GM12878 (cell line): ENCODE results near the gene N4BP2. TPM values are rescaled to one million over a fixed set of nuclear protein-coding genes. Genes with fewer than 3 reads are reported as not detected.

Source experiments
- BCL11A ChIP-seq: IDR thresholded peaks from 2 replicates; pipeline ENCODE4 v1.6.1; 2011; ENCODE audit warnings: low read depth, low read length
- CBX3 ChIP-seq: fragments of 200-600 bp; sonication (generic); IDR thresholded peaks from 2 replicates; pipeline ENCODE4 v1.6.1; 2016; ENCODE audit warnings: low read depth, borderline replicate concordance
- CBX5 ChIP-seq: sonication (generic); IDR thresholded peaks from 2 replicates; pipeline ENCODE4 v1.6.1; 2016; ENCODE audit warnings: low read depth, moderate library complexity, mild to moderate bottlenecking, inconsistent platforms
- DPF2 ChIP-seq: fragments of 450-650 bp; IDR thresholded peaks from 2 replicates; pipeline ENCODE4 v1.6.1; 2017; ENCODE audit warnings: mild to moderate bottlenecking
- EGR1 ChIP-seq, 2 experiments: IDR thresholded peaks; 1 replicate in 1 of 2; 2 replicates in 1 of 2; pipeline ENCODE4 v1.6.1; 2011 to 2012; ENCODE audit warnings: low read depth in 2 of 2, low read length in 2 of 2, borderline replicate concordance in 1 of 2, mild to moderate bottlenecking in 1 of 2, moderate library complexity in 1 of 2
- EP300 ChIP-seq, 2 experiments: fragments of 150-350 bp in 1 of 2; IDR thresholded peaks; 2 replicates each; pipeline ENCODE4 v1.6.1; 2011 to 2012; ENCODE audit warnings: low read depth in 2 of 2, low read length in 2 of 2, borderline replicate concordance in 1 of 2, improper control_type of control experiment in 1 of 2, inconsistent platforms in 1 of 2; ENCODE audit not compliant: control insufficient read depth in 1 of 2
- GABPA ChIP-seq: IDR thresholded peaks from 2 replicates; pipeline ENCODE4 v1.6.1; 2014; ENCODE audit warnings: antibody characterized with exemption, low read depth, mild to moderate bottlenecking, inconsistent platforms
- IRF4 ChIP-seq: IDR thresholded peaks from 2 replicates; pipeline ENCODE4 v1.6.1; 2011; ENCODE audit warnings: low read depth, low read length
- MYC ChIP-seq: IDR thresholded peaks from 2 replicates; pipeline ENCODE4 v1.6.1; 2011; ENCODE audit warnings: mild to moderate bottlenecking, low read length, moderate library complexity, inconsistent platforms; ENCODE audit not compliant: insufficient read depth, insufficient replicate concordance, insufficient read length, severe bottlenecking
- NFXL1 ChIP-seq: fragments of 450-650 bp; IDR thresholded peaks from 2 replicates; pipeline ENCODE4 v1.6.1; 2017; ENCODE audit warnings: antibody characterized with exemption, mild to moderate bottlenecking, borderline replicate concordance
- NFYB ChIP-seq: IDR thresholded peaks from 2 replicates; pipeline ENCODE4 v1.6.1; 2011; ENCODE audit warnings: low read depth, mild to moderate bottlenecking, low read length, improper control_type of control experiment, moderate library complexity; ENCODE audit not compliant: insufficient read depth
- NR2C2 ChIP-seq: IDR thresholded peaks from 2 replicates; pipeline ENCODE4 v1.6.1; 2011; ENCODE audit warnings: borderline replicate concordance, low read depth; ENCODE audit not compliant: control insufficient read depth, insufficient read length
- RAD51 ChIP-seq: fragments of 450-650 bp; IDR thresholded peaks from 2 replicates; pipeline ENCODE4 v1.6.1; 2016; ENCODE audit warnings: moderate library complexity, mild to moderate bottlenecking, inconsistent platforms
- RBBP5 ChIP-seq: fragments of 200-600 bp; sonication (generic); conservative IDR thresholded peaks from 2 replicates; pipeline ENCODE4 v1.6.1; 2016
- RCOR1 ChIP-seq: conservative IDR thresholded peaks from 2 replicates; pipeline ENCODE4 v1.6.1; 2012; ENCODE audit warnings: low read depth, low read length, improper control_type of control experiment
- SMARCA5 ChIP-seq: fragments of 450-650 bp; IDR thresholded peaks from 2 replicates; pipeline ENCODE4 v1.6.1; 2017; ENCODE audit warnings: mild to moderate bottlenecking
- STAT3 ChIP-seq: IDR thresholded peaks from 2 replicates; pipeline ENCODE4 v1.6.1; 2011; ENCODE audit warnings: low read depth, low read length, improper control_type of control experiment
- ZBED1 ChIP-seq: IDR thresholded peaks from 2 replicates; pipeline ENCODE4 v1.6.1; 2016; ENCODE audit warnings: borderline replicate concordance
- ZSCAN29 ChIP-seq: fragments of 450-650 bp; IDR thresholded peaks from 2 replicates; pipeline ENCODE4 v1.6.1; 2017; ENCODE audit warnings: mild to moderate bottlenecking, moderate library complexity
- ZZZ3 ChIP-seq: IDR thresholded peaks from 2 replicates; pipeline ENCODE4 v1.6.1; 2011; ENCODE audit warnings: low read depth; ENCODE audit not compliant: control insufficient read depth, insufficient read length
- polyA plus RNA-seq, 11 experiments: library from polyadenylated mRNA; depleted of rRNA in 4 of 11; unstranded in 6 of 11; stranded (reverse) in 5 of 11; fragments of >200 nt; fragmentation: Nextera tagmentation in 4 of 11; fragmentation: Illumina TruSeq in 1 of 11; extraction: Ambion mirVana in 4 of 11; extraction: Trizol in 1 of 11; gene quantifications; 1 replicate in 1 of 11; 2 replicates in 10 of 11; pipeline versions ENCODE4 v1.2.1 to v1.2.3, GENCODE V29; 2011 to 2016; ENCODE audit warnings: inconsistent platforms in 2 of 11, missing spikeins in 2 of 11, low read depth in 1 of 11
- total RNA-seq, 4 experiments: library from RNA; depleted of rRNA in 3 of 4; stranded (reverse); fragments of >200 nt in 3 of 4; fragmentation: Illumina TruSeq in 1 of 4; extraction: Trizol in 1 of 4; gene quantifications; 2 replicates each; pipeline versions ENCODE4 v1.2.1 to v1.2.3, GENCODE V29; 2013 to 2021
- TF ChIP-seq, protein P1 (sequence below): IDR thresholded peaks from 2 replicates; pipeline ENCODE4 v1.6.1; 2012; ENCODE audit warnings: low read depth, low read length, improper control_type of control experiment
- TF ChIP-seq, protein P2 (sequence below): IDR thresholded peaks from 2 replicates; pipeline ENCODE4 v1.6.1; 2012; ENCODE audit warnings: low read length, inconsistent platforms
- TF ChIP-seq, protein P3 (sequence below): IDR thresholded peaks from 2 replicates; pipeline ENCODE4 v1.6.1; 2012; ENCODE audit warnings: low read depth, low read length, improper control_type of control experiment
- TF ChIP-seq, protein P4 (sequence below): fragments of 450-650 bp; IDR thresholded peaks from 2 replicates; pipeline ENCODE4 v1.6.1; 2018; ENCODE audit warnings: borderline replicate concordance, mild to moderate bottlenecking; ENCODE audit not compliant: partially characterized antibody
- TF ChIP-seq, protein P5 (sequence below): fragments of 150-350 bp; IDR thresholded peaks from 2 replicates; pipeline ENCODE4 v1.6.1; 2014; ENCODE audit warnings: mild to moderate bottlenecking, low read depth, low read length

The N4BP2 gene
- total and polyA plus RNA-seq, 10 of the 15 experiments (the other 5 are each of a cell fraction or from before 2014, with no cell fraction given) = 2.3 to 18.7 (median 10.0) TPM

DNA sequence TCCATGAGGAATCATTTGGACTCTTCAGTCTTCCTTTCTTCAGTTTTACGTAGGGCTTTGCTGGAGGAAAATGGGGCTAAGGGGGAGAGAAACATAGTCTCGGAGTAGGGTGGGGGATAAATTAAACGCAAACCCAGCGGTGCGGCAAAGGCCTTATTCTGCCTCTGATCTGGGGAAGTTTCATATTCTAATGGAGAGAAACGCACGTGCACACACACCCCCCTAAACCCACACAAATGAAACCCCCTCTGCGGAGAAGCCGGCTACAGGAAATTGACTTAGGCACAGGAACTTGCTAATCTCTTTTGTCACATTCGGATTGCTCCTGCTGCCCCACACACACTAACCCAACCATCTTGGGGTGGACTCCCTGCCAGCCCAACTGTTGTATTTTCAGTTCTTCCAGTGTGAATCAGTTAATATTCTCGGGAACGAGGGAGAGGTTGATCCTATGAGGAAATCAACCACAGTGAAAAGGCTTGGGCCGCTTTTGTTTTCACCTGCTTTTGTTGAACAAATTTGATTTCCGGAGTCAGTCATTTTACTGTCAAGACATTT lies 140.2 kb downstream of the N4BP2 start, which contains the start of gene RHOH (continued):
- TF ChIP-seq RBBP5 (no peak), STAT3 (no peak), CBX5 (no peak), GABPA (no peak), RCOR1 (no peak), EP300 (IDR thresholded peaks at IDR 0.05; ENCODE audit: borderline replicate concordance in 1 of 2, control insufficient read depth in 1 of 2, low read depth in 2 of 2, low read length in 2 of 2) (peak; percentile 55 to 78; a peak in 3 of 4 replicates), SMARCA5 (no peak), DPF2 (peak; percentile 24; the same call in 1 of the 2 replicates), MYC (no peak), BCL11A (peak; percentile 75), IRF4 (peak; percentile 60; the same call in 1 of the 2 replicates), ZZZ3 (no peak), ZBED1 (peak; percentile 84; the same call in 1 of the 2 replicates), ZSCAN29 (no peak; the same call in 1 of the 2 replicates), NR2C2 (no peak), NFXL1 (no peak), NFYB (no peak), EGR1 (IDR thresholded peaks at IDR 0.05; ENCODE audit: borderline replicate concordance in 1 of 2, low read depth in 2 of 2, low read length in 2 of 2) (peak in 1 of 2 experiments; percentile 87; a peak in 2 of 3 replicates), RAD51 (peak; percentile 55), CBX3 (no peak)
- TF ChIP-seq, protein P1, sequence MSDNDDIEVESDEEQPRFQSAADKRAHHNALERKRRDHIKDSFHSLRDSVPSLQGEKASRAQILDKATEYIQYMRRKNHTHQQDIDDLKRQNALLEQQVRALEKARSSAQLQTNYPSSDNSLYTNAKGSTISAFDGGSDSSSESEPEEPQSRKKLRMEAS = peak; percentile 74; the same call in 1 of the 2 replicates
- TF ChIP-seq, protein P2, sequence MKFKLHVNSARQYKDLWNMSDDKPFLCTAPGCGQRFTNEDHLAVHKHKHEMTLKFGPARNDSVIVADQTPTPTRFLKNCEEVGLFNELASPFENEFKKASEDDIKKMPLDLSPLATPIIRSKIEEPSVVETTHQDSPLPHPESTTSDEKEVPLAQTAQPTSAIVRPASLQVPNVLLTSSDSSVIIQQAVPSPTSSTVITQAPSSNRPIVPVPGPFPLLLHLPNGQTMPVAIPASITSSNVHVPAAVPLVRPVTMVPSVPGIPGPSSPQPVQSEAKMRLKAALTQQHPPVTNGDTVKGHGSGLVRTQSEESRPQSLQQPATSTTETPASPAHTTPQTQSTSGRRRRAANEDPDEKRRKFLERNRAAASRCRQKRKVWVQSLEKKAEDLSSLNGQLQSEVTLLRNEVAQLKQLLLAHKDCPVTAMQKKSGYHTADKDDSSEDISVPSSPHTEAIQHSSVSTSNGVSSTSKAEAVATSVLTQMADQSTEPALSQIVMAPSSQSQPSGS = no peak
- TF ChIP-seq, protein P3, sequence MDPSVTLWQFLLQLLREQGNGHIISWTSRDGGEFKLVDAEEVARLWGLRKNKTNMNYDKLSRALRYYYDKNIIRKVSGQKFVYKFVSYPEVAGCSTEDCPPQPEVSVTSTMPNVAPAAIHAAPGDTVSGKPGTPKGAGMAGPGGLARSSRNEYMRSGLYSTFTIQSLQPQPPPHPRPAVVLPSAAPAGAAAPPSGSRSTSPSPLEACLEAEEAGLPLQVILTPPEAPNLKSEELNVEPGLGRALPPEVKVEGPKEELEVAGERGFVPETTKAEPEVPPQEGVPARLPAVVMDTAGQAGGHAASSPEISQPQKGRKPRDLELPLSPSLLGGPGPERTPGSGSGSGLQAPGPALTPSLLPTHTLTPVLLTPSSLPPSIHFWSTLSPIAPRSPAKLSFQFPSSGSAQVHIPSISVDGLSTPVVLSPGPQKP = no peak
- TF ChIP-seq, protein P4, sequence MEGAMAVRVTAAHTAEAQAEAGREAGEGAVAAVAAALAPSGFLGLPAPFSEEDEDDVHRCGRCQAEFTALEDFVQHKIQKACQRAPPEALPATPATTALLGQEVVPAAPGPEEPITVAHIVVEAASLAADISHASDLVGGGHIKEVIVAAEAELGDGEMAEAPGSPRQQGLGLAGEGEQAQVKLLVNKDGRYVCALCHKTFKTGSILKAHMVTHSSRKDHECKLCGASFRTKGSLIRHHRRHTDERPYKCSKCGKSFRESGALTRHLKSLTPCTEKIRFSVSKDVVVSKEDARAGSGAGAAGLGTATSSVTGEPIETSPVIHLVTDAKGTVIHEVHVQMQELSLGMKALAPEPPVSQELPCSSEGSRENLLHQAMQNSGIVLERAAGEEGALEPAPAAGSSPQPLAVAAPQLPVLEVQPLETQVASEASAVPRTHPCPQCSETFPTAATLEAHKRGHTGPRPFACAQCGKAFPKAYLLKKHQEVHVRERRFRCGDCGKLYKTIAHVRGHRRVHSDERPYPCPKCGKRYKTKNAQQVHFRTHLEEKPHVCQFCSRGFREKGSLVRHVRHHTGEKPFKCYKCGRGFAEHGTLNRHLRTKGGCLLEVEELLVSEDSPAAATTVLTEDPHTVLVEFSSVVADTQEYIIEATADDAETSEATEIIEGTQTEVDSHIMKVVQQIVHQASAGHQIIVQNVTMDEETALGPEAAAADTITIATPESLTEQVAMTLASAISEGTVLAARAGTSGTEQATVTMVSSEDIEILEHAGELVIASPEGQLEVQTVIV = no peak
- TF ChIP-seq, protein P5, sequence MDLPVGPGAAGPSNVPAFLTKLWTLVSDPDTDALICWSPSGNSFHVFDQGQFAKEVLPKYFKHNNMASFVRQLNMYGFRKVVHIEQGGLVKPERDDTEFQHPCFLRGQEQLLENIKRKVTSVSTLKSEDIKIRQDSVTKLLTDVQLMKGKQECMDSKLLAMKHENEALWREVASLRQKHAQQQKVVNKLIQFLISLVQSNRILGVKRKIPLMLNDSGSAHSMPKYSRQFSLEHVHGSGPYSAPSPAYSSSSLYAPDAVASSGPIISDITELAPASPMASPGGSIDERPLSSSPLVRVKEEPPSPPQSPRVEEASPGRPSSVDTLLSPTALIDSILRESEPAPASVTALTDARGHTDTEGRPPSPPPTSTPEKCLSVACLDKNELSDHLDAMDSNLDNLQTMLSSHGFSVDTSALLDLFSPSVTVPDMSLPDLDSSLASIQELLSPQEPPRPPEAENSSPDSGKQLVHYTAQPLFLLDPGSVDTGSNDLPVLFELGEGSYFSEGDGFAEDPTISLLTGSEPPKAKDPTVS = no peak
